H9 (cell line): Measurements from ENCODE around the gene SEL1L. TPM values are rescaled to one million over a fixed set of nuclear protein-coding genes. Genes with fewer than 3 reads are reported as not detected.

Experiments
- DNase-seq: peaks from one replicate; pipeline ENCODE4 v3.0.0-alpha.2; 2017
- H2AFZ ChIP-seq: one replicate; pipeline ENCODE4 v1.6.1; 2013; ENCODE audit warnings: mild to moderate bottlenecking, low read length, control low read depth, moderate library complexity
- H2AK5ac ChIP-seq: 2 replicates; pipeline ENCODE4 v1.6.1; 2013; ENCODE audit warnings: low read length, control low read depth, mixed read lengths; ENCODE audit not compliant: insufficient read length
- H2BK120ac ChIP-seq: one replicate; pipeline ENCODE4 v1.6.1; 2013; ENCODE audit warnings: low read depth, mild to moderate bottlenecking, low read length, control low read depth, inconsistent platforms; ENCODE audit not compliant: poor library complexity, severe bottlenecking
- H2BK12ac ChIP-seq: 2 replicates; pipeline ENCODE4 v1.6.1; 2013; ENCODE audit warnings: low read length, control low read depth, mixed read lengths, low read depth; ENCODE audit not compliant: insufficient read length
- H2BK15ac ChIP-seq: 2 replicates; pipeline ENCODE4 v1.6.1; 2013; ENCODE audit warnings: low read depth, low read length, control low read depth
- H2BK20ac ChIP-seq: one replicate; pipeline ENCODE4 v1.6.1; 2013; ENCODE audit warnings: low read depth, mild to moderate bottlenecking, low read length, control low read depth, inconsistent platforms; ENCODE audit not compliant: poor library complexity, severe bottlenecking
- H2BK5ac ChIP-seq: 2 replicates; pipeline ENCODE4 v1.6.1; 2013; ENCODE audit warnings: low read length, control low read depth, mixed read lengths; ENCODE audit not compliant: insufficient read length
- H3K14ac ChIP-seq: 2 replicates; pipeline ENCODE4 v1.6.1; 2013; ENCODE audit warnings: low read length, control low read depth; ENCODE audit not compliant: insufficient read depth
- H3K18ac ChIP-seq: 2 replicates; pipeline ENCODE4 v1.6.1; 2013; ENCODE audit warnings: low read depth, mild to moderate bottlenecking, mixed read lengths, low read length, control low read depth; ENCODE audit not compliant: insufficient read length
- H3K23ac ChIP-seq: 2 replicates; pipeline ENCODE4 v1.6.1; 2013; ENCODE audit warnings: low read length, control low read depth, mixed read lengths, low read depth; ENCODE audit not compliant: insufficient read length
- H3K23me2 ChIP-seq: 2 replicates; pipeline ENCODE4 v1.6.1; 2013; ENCODE audit warnings: low read depth, mild to moderate bottlenecking, mixed read lengths, low read length, control low read depth; ENCODE audit not compliant: insufficient read length, poor library complexity, severe bottlenecking
- H3K27ac ChIP-seq: 2 replicates; pipeline ENCODE4 v1.5.1; 2013; ENCODE audit warnings: low read length, control low read depth, mixed read lengths, low read depth; ENCODE audit not compliant: insufficient read length
- H3K27me3 ChIP-seq: 2 replicates; pipeline ENCODE4 v1.6.1; 2013; ENCODE audit warnings: low read length, control low read depth, inconsistent platforms; ENCODE audit not compliant: insufficient read depth
- H3K4ac ChIP-seq: 2 replicates; pipeline ENCODE4 v1.6.1; 2013; ENCODE audit warnings: low read depth, mild to moderate bottlenecking, control low read depth, inconsistent platforms, low read length, moderate library complexity
- H3K4me1 ChIP-seq: 2 replicates; pipeline ENCODE4 v1.6.1; 2013; ENCODE audit warnings: low read length, control low read depth, inconsistent platforms; ENCODE audit not compliant: insufficient read depth
- H3K4me2 ChIP-seq: 2 replicates; pipeline ENCODE4 v1.6.1; 2013; ENCODE audit warnings: low read length, control low read depth, mixed read lengths; ENCODE audit not compliant: insufficient read length, insufficient read depth
- H3K56ac ChIP-seq: 2 replicates; pipeline ENCODE4 v1.6.1; 2013; ENCODE audit warnings: low read depth, mild to moderate bottlenecking, mixed read lengths, low read length, control low read depth; ENCODE audit not compliant: insufficient read length
- H3K79me1 ChIP-seq: 2 replicates; pipeline ENCODE4 v1.6.1; 2013; ENCODE audit warnings: low read depth, mild to moderate bottlenecking, moderate library complexity, low read length, control low read depth, inconsistent platforms; ENCODE audit not compliant: insufficient read depth, poor library complexity, severe bottlenecking
- H3K79me2 ChIP-seq: 2 replicates; pipeline ENCODE4 v1.6.1; 2013; ENCODE audit warnings: low read length, control low read depth, inconsistent platforms; ENCODE audit not compliant: insufficient read depth
- H3K9ac ChIP-seq: 2 replicates; pipeline ENCODE4 v1.6.1; 2013; ENCODE audit warnings: low read length, control low read depth, mixed read lengths; ENCODE audit not compliant: insufficient read length; ENCODE audit errors: extremely low read depth
- H3K9me3 ChIP-seq: one replicate; pipeline ENCODE4 v1.6.1; 2013; ENCODE audit warnings: low read depth, low read length, inconsistent platforms; ENCODE audit not compliant: control insufficient read depth
- H3T11ph ChIP-seq: one replicate; pipeline ENCODE4 v1.6.1; 2013; ENCODE audit warnings: mild to moderate bottlenecking, low read length, control low read depth, inconsistent platforms
- H4K20me1 ChIP-seq: one replicate; pipeline ENCODE4 v1.6.1; 2013; ENCODE audit not compliant: control insufficient read depth, insufficient read length, insufficient read depth
- H4K5ac ChIP-seq: 2 replicates; pipeline ENCODE4 v1.6.1; 2013; ENCODE audit warnings: low read depth, mild to moderate bottlenecking, mixed read lengths, low read length, control low read depth; ENCODE audit not compliant: insufficient read length
- H4K8ac ChIP-seq: replicated peaks from 2 replicates; pipeline ENCODE4 v1.6.1; 2013; ENCODE audit warnings: low read length, control low read depth, mixed read lengths, low read depth; ENCODE audit not compliant: insufficient read length
- H4K91ac ChIP-seq: 2 replicates; pipeline ENCODE4 v1.6.1; 2013; ENCODE audit warnings: low read depth, mild to moderate bottlenecking, moderate library complexity, mixed read lengths, low read length, control low read depth; ENCODE audit not compliant: insufficient read length
- H3K27ac Mint-ChIP-seq, 3 experiments: 2 replicates in 2 of 3; 3 replicates in 1 of 3; pipeline ENCODE4 v1.8.0; 2020 to 2021; ENCODE audit warnings: mixed read lengths in 3 of 3, mild to moderate bottlenecking in 1 of 3, moderate library complexity in 1 of 3
- H3K27me3 Mint-ChIP-seq: 2 replicates; pipeline ENCODE4 v1.8.0; 2021; ENCODE audit warnings: low read depth, mild to moderate bottlenecking, moderate library complexity, mixed read lengths
- H3K36me3 Mint-ChIP-seq, 3 experiments: 2 replicates in 2 of 3; 3 replicates in 1 of 3; pipeline ENCODE4 v1.8.0; 2020 to 2021; ENCODE audit warnings: low read depth in 3 of 3, mixed read lengths in 3 of 3; ENCODE audit not compliant: insufficient read depth in 1 of 3
- H3K4me1 Mint-ChIP-seq, 2 experiments: 2 replicates each; pipeline ENCODE4 v1.8.0; 2020; ENCODE audit warnings: mixed read lengths in 2 of 2
- H3K4me3 Mint-ChIP-seq, 2 experiments: 2 replicates in 1 of 2; 3 replicates in 1 of 2; pipeline ENCODE4 v1.8.0; 2020 to 2021; ENCODE audit warnings: mild to moderate bottlenecking in 2 of 2, mixed read lengths in 2 of 2, moderate library complexity in 1 of 2
- H3K9me3 Mint-ChIP-seq, 2 experiments: 2 replicates in 1 of 2; 3 replicates in 1 of 2; pipeline ENCODE4 v1.8.0; 2020; ENCODE audit warnings: mild to moderate bottlenecking in 2 of 2, mixed read lengths in 2 of 2, moderate library complexity in 1 of 2
- WGBS: extraction: QIAGEN DNeasy Blood & Tissue Kit; methylation state at CpG from one replicate; pipeline ENCODE4 v1.1.7; 2013; ENCODE audit warnings: missing lambda C conversion rate, low lambda C conversion rate, mixed read lengths; ENCODE audit not compliant: insufficient read length; ENCODE audit errors: extremely low coverage; 5-methylcytosine and 5-hydroxymethylcytosine counted together
- total RNA-seq: library from RNA; stranded (reverse); gene quantifications from 2 replicates; pipeline ENCODE4 v1.2.1, GENCODE V29; 2021
- TF ChIP-seq, protein P1 (sequence below): fragments of 200-600 bp; sonication (generic); conservative IDR thresholded peaks from 3 replicates; pipeline ENCODE4 v1.8.0; 2021; ENCODE audit warnings: antibody characterized with exemption, mild to moderate bottlenecking

Gene SEL1L
- total RNA-seq, 1 experiment from 2014 or later: 27.5 TPM

DNA sequence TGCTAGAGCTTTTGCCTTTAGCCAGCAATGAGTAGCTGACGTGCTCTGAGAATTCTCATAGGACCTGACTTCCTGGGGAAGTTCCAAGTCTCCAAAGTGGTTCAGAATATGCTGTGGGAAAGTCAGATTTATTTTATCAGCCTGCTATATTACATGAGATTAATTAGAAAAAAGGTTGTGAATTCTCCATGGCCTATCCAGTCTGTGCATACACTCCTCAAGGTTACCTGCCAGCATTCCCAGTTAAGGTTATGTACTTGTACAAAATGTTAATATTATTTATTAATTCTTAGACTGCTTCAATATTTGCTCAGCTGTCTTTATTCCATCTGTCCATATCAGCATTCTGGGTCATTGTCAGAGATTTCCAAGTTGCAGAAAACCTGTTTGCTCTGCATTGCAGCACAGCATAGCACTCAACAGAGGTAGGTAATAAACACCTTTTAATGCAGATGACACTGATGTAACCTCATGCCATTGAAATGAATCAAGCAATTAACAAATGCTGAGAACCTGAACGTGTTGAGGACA lies 2.7 kb upstream of the SEL1L start:
- H3K4ac ChIP-seq: no peak overlapping the region
- H3K9ac ChIP-seq: no peak overlapping the region
- H4K8ac ChIP-seq: no peak overlapping the region
- no peaks in the 10 kb centered on the region for H4K20me1 ChIP-seq
- DNase-seq: no peak
- Mint-ChIP-seq H3K27me3 (no peaks in the 10 kb centered on the region; the same call in 1 of the 2 replicates), H3K36me3 (peaks cover 6 to 11% (median 10%) of the 10 kb centered on the region in 3 experiments), H3K4me1 (peaks cover 5% of the 10 kb centered on the region in 2 experiments), H3K27ac (no peak overlapping the region), H3K9me3 (peaks cover 9 to 25% of the 10 kb centered on the region in 2 experiments; a peak in 4 of 5 replicates), H3K4me3 (no peak overlapping the region)
- peaks cover 6% of the 10 kb centered on the region for H3K23me2 ChIP-seq
- no peak overlapping the region for H2BK12ac ChIP-seq
- no peaks in the 10 kb centered on the region for H3K9me3 ChIP-seq
- no peak overlapping the region for H2AK5ac ChIP-seq
- no peak overlapping the region for H4K91ac ChIP-seq
- no peaks in the 10 kb centered on the region for H3K79me1 ChIP-seq
- H3K79me2 ChIP-seq: no peaks in the 10 kb centered on the region
- H3K18ac ChIP-seq: no peak overlapping the region
- H3K14ac ChIP-seq: no peak overlapping the region
- TF ChIP-seq, protein P1, sequence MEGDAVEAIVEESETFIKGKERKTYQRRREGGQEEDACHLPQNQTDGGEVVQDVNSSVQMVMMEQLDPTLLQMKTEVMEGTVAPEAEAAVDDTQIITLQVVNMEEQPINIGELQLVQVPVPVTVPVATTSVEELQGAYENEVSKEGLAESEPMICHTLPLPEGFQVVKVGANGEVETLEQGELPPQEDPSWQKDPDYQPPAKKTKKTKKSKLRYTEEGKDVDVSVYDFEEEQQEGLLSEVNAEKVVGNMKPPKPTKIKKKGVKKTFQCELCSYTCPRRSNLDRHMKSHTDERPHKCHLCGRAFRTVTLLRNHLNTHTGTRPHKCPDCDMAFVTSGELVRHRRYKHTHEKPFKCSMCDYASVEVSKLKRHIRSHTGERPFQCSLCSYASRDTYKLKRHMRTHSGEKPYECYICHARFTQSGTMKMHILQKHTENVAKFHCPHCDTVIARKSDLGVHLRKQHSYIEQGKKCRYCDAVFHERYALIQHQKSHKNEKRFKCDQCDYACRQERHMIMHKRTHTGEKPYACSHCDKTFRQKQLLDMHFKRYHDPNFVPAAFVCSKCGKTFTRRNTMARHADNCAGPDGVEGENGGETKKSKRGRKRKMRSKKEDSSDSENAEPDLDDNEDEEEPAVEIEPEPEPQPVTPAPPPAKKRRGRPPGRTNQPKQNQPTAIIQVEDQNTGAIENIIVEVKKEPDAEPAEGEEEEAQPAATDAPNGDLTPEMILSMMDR: no peak
- WGBS: no CpG with 5 or more reads among the region's 2 CpGs
- H3K27ac ChIP-seq: no peak overlapping the region
- H3K23ac ChIP-seq: no peak overlapping the region
- H3K27me3 ChIP-seq: no peaks in the 10 kb centered on the region
- no peak overlapping the region for H3K56ac ChIP-seq
- no peak overlapping the region for H3K4me2 ChIP-seq
- no peak overlapping the region for H2BK20ac ChIP-seq
- H3T11ph ChIP-seq: no peak overlapping the region
- H4K5ac ChIP-seq: no peak overlapping the region
- no peak overlapping the region for H2AFZ ChIP-seq
- H2BK15ac ChIP-seq: no peak overlapping the region
- H2BK5ac ChIP-seq: no peak overlapping the region
- H3K4me1 ChIP-seq: no peaks in the 10 kb centered on the region
- H2BK120ac ChIP-seq: no peak overlapping the region
